ENCODE data around the gene KRT78. TPM values are rescaled to one million over a fixed set of nuclear protein-coding genes. Genes with fewer than 3 reads are reported as not detected.
A peak's percentile ranks its signal among the peaks of the same experiment; 100 is the strongest.

KRT78 gene
- total and polyA plus RNA-seq, 9 of the 15 experiments (the other 6 are each of a cell fraction or from before 2014, with no cell fraction given), result not detected

DNA sequence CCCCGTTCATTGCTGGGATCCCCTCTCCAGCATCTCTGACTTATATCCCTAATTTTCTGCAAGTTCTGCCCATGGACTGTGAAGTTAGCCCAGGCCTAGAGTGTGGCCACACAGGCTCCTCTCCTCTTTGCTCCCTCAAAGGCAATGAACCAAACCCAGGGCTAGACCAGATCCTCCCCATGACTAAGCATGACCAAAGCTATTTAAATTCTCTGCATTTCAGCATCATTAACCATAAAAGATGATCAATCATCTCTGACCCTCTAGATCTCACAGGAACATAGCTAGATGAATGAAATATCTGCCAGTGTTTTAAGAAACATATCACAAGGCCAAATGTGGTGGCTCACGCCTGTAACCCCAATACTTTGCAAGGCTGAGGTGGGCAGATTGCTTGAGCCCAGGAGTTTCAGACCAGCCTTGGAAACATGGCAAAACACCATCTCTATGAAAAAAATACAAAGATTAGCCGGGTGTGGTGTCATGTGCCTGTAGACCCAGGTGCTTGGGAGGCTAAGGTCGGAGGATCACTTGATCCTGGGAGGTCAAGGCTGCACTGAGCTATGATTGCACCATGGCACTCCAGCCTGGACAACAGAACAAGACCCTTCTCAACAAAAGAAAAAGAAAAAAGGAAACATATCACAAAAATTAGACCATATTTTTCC, 50.7 kb downstream of the KRT78 start (continued):
- TF ChIP-seq, protein P1, sequence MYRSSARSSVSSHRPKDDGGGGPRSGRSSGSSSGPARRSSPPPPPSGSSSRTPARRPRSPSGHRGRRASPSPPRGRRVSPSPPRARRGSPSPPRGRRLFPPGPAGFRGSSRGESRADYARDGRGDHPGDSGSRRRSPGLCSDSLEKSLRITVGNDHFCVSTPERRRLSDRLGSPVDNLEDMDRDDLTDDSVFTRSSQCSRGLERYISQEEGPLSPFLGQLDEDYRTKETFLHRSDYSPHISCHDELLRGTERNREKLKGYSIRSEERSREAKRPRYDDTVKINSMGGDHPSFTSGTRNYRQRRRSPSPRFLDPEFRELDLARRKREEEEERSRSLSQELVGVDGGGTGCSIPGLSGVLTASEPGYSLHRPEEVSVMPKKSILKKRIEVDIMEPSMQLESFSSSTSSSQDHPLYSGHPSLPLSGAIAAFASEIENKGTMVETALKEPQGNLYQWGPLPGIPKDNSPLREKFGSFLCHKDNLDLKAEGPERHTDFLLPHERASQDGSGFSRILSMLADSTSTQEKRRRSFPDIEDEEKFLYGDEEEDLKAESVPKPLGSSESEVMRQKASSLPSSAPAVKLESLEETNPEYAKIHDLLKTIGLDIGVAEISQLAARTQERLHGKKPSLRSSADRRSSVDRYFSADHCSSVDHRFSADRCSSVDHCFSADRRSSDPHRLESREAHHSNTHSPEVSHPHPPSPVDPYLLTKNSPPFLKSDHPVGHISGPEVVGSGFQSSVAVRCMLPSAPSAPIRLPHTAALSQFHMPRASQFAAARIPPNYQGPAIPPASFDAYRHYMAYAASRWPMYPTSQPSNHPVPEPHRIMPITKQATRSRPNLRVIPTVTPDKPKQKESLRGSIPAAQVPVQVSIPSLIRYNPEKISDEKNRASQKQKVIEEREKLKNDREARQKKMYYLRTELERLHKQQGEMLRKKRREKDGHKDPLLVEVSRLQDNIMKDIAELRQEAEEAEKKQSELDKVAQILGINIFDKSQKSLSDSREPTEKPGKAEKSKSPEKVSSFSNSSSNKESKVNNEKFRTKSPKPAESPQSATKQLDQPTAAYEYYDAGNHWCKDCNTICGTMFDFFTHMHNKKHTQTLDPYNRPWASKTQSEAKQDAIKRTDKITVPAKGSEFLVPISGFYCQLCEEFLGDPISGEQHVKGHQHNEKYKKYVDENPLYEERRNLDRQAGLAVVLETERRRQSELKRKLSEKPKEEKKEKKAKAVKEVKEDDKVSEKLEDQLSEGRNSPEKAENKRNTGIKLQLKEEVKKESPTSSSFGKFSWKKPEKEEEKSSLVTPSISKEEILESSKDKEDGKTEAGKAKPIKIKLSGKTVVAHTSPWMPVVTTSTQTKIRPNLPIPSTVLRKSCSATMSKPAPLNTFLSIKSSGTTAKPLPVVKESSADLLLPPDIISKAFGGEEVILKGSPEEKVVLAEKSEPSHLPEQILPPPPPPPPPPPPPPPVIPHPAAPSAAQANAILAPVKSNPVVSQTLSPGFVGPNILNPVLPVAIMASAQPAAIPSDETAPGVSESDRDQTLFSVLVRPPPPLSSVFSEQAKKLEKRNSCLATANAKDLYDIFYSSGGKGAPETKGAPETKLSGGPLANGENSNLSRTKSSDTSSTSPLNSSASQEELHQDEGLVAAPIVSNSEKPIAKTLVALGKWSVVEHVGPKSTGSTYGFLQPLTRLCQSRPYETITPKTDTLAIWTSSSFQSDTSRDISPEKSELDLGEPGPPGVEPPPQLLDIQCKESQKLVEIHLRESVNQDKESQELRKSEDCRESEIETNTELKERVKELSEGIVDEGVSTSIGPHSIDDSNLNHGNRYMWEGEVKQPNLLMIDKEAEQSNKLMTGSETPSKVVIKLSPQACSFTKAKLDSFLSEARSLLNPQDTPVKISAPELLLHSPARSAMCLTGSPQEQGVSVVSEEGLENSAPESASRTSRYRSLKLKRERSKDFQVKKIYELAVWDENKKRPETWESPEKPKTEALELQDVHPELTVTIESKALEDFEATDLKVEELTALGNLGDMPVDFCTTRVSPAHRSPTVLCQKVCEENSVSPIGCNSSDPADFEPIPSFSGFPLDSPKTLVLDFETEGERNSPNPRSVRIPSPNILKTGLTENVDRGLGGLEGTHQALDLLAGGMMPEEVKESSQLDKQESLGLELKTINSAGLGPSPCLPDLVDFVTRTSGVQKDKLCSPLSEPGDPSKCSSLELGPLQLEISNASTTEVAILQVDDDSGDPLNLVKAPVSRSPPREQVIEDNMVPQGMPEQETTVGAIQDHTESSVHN (IDR thresholded peaks at IDR 0.05; ENCODE audit: borderline replicate concordance in 1 of 2, low read depth in 1 of 2), result no peak
- TF ChIP-seq SNIP1 (IDR thresholded peaks at IDR 0.05; ENCODE audit: low read depth) (no peak), ZNF785 (CRISPR knock-in tag; IDR thresholded peaks at IDR 0.05) (no peak), DPF2 (IDR thresholded peaks at IDR 0.05) (peak; percentile 14; the same call in 1 of the 2 replicates), MAFG (tag; conservative IDR thresholded peaks at IDR 0.05) (peak; percentile 60), ZNF76 (CRISPR knock-in tag; IDR thresholded peaks at IDR 0.05; ENCODE audit: borderline replicate concordance) (no peak), ZFPM2 (CRISPR knock-in tag; IDR thresholded peaks at IDR 0.05) (no peak), CREBBP (IDR thresholded peaks at IDR 0.05; ENCODE audit: low read depth, low read length) (no peak)
- TF ChIP-seq, protein P2, sequence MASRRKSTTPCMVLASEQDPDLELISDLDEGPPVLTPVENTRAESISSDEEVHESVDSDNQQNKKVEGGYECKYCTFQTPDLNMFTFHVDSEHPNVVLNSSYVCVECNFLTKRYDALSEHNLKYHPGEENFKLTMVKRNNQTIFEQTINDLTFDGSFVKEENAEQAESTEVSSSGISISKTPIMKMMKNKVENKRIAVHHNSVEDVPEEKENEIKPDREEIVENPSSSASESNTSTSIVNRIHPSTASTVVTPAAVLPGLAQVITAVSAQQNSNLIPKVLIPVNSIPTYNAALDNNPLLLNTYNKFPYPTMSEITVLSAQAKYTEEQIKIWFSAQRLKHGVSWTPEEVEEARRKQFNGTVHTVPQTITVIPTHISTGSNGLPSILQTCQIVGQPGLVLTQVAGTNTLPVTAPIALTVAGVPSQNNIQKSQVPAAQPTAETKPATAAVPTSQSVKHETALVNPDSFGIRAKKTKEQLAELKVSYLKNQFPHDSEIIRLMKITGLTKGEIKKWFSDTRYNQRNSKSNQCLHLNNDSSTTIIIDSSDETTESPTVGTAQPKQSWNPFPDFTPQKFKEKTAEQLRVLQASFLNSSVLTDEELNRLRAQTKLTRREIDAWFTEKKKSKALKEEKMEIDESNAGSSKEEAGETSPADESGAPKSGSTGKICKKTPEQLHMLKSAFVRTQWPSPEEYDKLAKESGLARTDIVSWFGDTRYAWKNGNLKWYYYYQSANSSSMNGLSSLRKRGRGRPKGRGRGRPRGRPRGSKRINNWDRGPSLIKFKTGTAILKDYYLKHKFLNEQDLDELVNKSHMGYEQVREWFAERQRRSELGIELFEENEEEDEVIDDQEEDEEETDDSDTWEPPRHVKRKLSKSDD (conservative IDR thresholded peaks at IDR 0.05; ENCODE audit: low read length), result no peak
- TF ChIP-seq, protein P3, sequence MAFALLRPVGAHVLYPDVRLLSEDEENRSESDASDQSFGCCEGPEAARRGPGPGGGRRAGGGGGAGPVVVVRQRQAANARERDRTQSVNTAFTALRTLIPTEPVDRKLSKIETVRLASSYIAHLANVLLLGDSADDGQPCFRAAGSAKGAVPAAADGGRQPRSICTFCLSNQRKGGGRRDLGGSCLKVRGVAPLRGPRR (CRISPR knock-in tag; IDR thresholded peaks at IDR 0.05), result no peak

Measured in K562 (cell line).